Subcutaneous adipose tissue (tissue), 4 donors: ENCODE data around the gene DCT. TPM values are rescaled to one million over a fixed set of nuclear protein-coding genes. Genes with fewer than 3 reads are reported as not detected.

Source experiments
- CTCF ChIP-seq: fragments of 450-650 bp; IDR thresholded peaks from one replicate; pipeline ENCODE4 v1.5.1; 2016; ENCODE audit warnings: low read depth, mild to moderate bottlenecking, control low read depth, antibody characterized with exemption, moderate library complexity
- total RNA-seq, 4 donors: library from RNA; depleted of rRNA; stranded (reverse); fragments of >200 nt; gene quantifications; one replicate each; pipeline ENCODE4 v1.1.0, GENCODE V29; 2016

DCT gene
- total RNA-seq, 4 donors from 2014 or later: 0.16 to 3.6 (median 1.0) TPM

- no peak for TF ChIP-seq CTCF
Measured at GRCh38 chr13:94414141-94414540, 65.3 kb downstream of the DCT start.

GRCh38 chr13:94413598-94413944 lies 65.9 kb downstream of the DCT start:
- TF ChIP-seq CTCF: no peak

- TF ChIP-seq CTCF: no peak
Measured at GRCh38 chr13:94412870-94413597, 66.4 kb downstream of the DCT start.

GRCh38 chr13:94411747-94412146 lies 67.7 kb downstream of the DCT start:
- no peak for TF ChIP-seq CTCF

GRCh38 chr13:94408314-94409036 lies 71.0 kb downstream of the DCT start:
- no peak for TF ChIP-seq CTCF

GRCh38 chr13:94400874-94401273 lies 78.6 kb downstream of the DCT start:
- no peak for TF ChIP-seq CTCF

- TF ChIP-seq CTCF: no peak
Measured at GRCh38 chr13:94399812-94400211, 79.7 kb downstream of the DCT start.
